Omental fat pad (tissue), 4 donors: ENCODE measurements around the gene PPM1N. TPM values are rescaled to one million over a fixed set of nuclear protein-coding genes. Genes with fewer than 3 reads are reported as not detected.

ENCODE experiments used
- ATAC-seq: fragments of 150-250 bp; one replicate; pipeline ENCODE4 v1.9.1; 2016; ENCODE audit warnings: mild to moderate bottlenecking, moderate library complexity; ENCODE audit not compliant: low FRiP score
- DNase-seq: peaks from one replicate; pipeline ENCODE4 v3.0.0-alpha.2; 2019; ENCODE audit warnings: low spot score
- total RNA-seq, 4 donors: library from RNA; depleted of rRNA; stranded (reverse); fragments of >200 nt; gene quantifications; one replicate each; pipeline ENCODE4 v1.1.0, GENCODE V29; 2016
- TF ChIP-seq, protein P1 (sequence below), 3 donors: fragments of 450-650 bp; IDR thresholded peaks; one replicate each; pipeline ENCODE4 v1.5.1; 2016 to 2017; ENCODE audit warnings: antibody characterized with exemption in 3 of 3, mild to moderate bottlenecking in 3 of 3, moderate library complexity in 2 of 3

PPM1N gene
- total RNA-seq, 4 donors from 2014 or later = 1.9 to 3.8 (median 2.9) TPM

DNA sequence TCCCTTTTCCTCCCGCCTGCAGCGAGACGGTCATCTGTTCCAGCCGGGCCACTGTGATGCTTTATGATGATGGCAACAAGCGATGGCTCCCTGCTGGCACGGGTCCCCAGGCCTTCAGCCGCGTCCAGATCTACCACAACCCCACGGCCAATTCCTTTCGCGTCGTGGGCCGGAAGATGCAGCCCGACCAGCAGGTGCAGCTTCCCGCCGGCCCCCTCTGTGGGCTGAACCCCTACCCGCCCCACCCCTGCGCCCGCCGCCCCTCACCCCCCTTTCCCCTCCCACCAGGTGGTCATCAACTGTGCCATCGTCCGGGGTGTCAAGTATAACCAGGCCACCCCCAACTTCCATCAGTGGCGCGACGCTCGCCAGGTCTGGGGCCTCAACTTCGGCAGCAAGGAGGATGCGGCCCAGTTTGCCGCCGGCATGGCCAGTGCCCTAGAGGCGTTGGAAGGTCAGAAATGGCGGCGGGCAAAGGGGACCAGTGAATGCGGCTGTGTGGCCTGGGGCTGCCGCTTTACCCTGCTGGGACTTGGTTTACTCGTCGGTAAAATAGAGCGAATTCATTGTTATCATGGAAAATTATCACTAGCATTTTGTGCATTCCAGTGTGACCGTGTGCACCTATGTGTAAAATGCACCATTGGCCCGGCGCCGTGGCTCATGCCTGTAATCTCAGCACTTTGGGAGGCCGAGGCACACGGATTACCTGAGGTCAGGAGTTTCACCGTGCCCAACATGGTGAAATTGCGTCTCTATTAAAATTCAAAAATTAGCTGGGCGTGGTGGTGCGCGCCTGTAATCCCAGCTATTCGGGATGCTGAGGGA, 19.6 kb downstream of the PPM1N start:
- TF ChIP-seq, protein P1, sequence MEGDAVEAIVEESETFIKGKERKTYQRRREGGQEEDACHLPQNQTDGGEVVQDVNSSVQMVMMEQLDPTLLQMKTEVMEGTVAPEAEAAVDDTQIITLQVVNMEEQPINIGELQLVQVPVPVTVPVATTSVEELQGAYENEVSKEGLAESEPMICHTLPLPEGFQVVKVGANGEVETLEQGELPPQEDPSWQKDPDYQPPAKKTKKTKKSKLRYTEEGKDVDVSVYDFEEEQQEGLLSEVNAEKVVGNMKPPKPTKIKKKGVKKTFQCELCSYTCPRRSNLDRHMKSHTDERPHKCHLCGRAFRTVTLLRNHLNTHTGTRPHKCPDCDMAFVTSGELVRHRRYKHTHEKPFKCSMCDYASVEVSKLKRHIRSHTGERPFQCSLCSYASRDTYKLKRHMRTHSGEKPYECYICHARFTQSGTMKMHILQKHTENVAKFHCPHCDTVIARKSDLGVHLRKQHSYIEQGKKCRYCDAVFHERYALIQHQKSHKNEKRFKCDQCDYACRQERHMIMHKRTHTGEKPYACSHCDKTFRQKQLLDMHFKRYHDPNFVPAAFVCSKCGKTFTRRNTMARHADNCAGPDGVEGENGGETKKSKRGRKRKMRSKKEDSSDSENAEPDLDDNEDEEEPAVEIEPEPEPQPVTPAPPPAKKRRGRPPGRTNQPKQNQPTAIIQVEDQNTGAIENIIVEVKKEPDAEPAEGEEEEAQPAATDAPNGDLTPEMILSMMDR (IDR thresholded peaks at IDR 0.05) = no peak
- DNase-seq = no peak
- ATAC-seq = no peak

DNA sequence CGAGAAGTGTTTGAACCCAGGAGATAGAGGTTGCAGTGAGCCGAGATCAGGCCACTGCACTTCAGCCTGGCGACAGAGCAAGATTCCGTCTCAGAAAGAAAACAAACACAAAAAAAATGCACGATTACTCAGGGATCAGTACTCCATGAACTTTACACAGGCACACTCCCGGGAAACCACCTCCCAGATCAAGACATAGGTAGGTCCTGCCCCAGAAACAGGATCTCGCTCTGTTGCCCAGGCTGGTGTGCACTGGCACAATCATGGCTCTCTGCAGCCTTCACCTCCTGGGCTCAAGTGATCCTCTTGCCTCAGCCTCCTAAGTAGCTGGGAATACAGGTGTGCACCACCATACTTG, 20.2 kb downstream of the PPM1N start:
- ATAC-seq (no peak), DNase-seq (no peak)
- TF ChIP-seq, protein P1 (IDR thresholded peaks at IDR 0.05) = no peak

DNA sequence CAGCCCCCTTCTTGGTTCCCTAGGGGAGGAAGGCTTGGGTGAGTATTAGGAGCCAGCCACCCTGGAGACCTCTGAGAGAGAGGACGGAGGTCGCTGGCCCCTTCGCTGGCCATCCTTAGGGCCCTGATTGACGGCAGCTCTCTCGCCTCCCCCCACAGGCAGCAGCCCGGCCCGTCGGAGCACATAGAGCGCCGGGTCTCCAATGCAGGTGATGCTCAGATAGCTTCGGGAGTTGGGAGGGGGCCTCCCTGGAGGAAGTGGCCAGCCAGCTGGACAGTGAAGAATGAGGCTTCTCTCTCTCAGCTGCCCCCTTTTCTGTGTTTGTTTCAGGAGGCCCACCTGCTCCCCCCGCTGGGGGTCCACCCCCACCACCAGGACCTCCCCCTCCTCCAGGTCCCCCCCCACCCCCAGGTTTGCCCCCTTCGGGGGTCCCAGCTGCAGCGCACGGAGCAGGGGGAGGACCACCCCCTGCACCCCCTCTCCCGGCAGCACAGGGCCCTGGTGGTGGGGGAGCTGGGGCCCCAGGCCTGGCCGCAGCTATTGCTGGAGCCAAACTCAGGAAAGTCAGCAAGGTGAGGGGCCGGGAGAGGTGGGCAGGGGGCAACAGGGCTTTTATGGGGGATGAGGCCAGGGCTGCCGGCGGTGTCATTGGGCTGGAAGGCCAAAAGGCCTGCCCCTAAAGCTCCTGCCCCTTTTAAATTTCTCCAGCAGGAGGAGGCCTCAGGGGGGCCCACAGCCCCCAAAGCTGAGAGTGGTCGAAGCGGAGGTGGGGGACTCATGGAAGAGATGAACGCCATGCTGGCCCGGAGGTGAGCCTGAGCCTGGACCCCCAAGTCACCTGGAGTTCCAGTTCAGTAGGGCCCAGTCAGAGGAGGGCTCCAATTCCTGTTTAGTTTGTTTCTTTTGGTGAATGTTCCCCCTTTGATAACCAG, 24.0 kb downstream of the PPM1N start:
- DNase-seq (no peak), ATAC-seq (no peak)
- TF ChIP-seq, protein P1 (IDR thresholded peaks at IDR 0.05) = no peak

DNA sequence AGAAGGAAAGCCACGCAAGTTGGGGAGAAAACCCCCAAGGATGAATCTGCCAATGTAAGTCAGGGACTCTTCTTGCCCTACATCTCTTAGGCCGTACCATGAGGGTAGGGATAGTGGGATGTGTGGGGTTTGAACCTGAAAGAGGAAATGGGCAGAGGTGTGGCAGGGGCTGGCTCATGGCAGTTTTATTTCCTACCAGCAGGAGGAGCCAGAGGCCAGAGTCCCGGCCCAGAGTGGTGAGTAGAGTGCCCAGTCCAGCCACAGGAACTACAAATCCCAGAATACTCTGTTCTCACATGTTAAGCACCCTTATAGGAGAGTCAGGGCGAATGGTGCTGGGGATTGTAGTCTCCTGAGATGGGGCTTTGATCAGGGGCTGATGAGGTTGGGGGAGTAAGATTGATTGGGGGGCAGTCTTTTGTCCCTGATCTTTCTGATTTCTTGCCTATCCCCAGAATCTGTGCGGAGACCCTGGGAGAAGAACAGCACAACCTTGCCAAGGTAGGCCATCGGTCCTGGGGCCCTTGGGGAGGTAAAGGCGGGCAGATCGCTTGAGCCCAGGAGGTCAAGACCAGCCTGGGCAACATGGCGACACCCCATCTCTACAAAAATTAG, 25.5 kb downstream of the PPM1N start:
- peak; percentile 75 for ATAC-seq
- TF ChIP-seq, protein P1 (IDR thresholded peaks at IDR 0.05) = peak in 1 of 3 donors; percentile 74
- DNase-seq = no peak

DNA sequence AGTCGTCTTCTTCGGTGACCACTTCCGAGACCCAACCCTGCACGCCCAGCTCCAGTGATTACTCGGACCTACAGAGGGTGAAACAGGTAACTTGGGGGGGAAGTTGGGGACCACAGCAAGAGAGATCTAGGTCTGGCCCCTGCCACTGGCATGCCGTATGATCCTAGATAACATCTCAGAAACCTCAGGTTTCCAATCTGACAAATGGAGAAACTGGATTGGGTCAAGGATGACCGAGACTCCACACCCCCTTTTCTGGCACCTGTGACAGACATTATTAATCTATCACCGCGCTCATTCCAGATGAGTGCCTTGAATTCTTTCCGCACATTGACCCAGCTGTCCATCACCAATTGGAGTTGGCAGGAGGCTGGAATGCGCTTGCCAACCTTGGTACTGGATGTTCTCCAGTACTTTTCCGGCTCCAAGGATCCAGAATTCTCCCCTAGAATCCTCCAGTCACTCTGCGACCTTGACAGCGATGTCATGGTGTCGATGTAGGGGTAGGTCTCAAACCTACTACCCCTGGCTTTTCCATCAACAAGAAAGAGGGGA, 26.4 kb downstream of the PPM1N start:
- DNase-seq (no peak), ATAC-seq (no peak)
- TF ChIP-seq, protein P1 (IDR thresholded peaks at IDR 0.05) = no peak

DNA sequence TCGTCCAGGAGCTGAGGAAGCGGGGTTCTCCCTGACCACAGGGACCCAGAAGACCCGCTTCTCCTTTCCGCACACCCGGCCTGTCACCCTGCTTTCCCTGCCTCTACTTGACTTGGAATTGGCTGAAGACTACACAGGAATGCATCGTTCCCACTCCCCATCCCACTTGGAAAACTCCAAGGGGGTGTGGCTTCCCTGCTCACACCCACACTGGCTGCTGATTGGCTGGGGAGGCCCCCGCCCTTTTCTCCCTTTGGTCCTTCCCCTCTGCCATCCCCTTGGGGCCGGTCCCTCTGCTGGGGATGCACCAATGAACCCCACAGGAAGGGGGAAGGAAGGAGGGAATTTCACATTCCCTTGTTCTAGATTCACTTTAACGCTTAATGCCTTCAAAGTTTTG, 27.9 kb downstream of the PPM1N start:
- ATAC-seq (no peak), DNase-seq (no peak)
- TF ChIP-seq, protein P1 (IDR thresholded peaks at IDR 0.05) = no peak
